Ishikawa (cell line): ENCODE data around the gene BSDC1.

ENCODE experiments used
- EP300 ChIP-seq: IDR thresholded peaks from 2 replicates; pipeline ENCODE4 v1.6.1; 2012; ENCODE audit warnings: borderline replicate concordance
- FOXM1 ChIP-seq: IDR thresholded peaks from 2 replicates; pipeline ENCODE4 v1.6.1; 2012; ENCODE audit warnings: low read depth, borderline replicate concordance
- RAD21 ChIP-seq: IDR thresholded peaks from 2 replicates; pipeline ENCODE4 v1.6.1; 2012; ENCODE audit warnings: low read depth
- TAF1 ChIP-seq: IDR thresholded peaks from 2 replicates; pipeline ENCODE4 v1.6.1; 2012; ENCODE audit warnings: low read depth, mild to moderate bottlenecking
- YY1 ChIP-seq: IDR thresholded peaks from 2 replicates; pipeline ENCODE4 v1.6.1; 2012; ENCODE audit warnings: low read depth
- TF ChIP-seq, protein P1 (sequence below): IDR thresholded peaks from 2 replicates; pipeline ENCODE4 v1.6.1; 2012; ENCODE audit warnings: low read depth, mild to moderate bottlenecking
- TF ChIP-seq, protein P2 (sequence below): IDR thresholded peaks from 2 replicates; pipeline ENCODE4 v1.6.1; 2012

- TF ChIP-seq FOXM1 (no peak), EP300 (no peak), TAF1 (no peak), YY1 (no peak), RAD21 (no peak)
- TF ChIP-seq, protein P1, sequence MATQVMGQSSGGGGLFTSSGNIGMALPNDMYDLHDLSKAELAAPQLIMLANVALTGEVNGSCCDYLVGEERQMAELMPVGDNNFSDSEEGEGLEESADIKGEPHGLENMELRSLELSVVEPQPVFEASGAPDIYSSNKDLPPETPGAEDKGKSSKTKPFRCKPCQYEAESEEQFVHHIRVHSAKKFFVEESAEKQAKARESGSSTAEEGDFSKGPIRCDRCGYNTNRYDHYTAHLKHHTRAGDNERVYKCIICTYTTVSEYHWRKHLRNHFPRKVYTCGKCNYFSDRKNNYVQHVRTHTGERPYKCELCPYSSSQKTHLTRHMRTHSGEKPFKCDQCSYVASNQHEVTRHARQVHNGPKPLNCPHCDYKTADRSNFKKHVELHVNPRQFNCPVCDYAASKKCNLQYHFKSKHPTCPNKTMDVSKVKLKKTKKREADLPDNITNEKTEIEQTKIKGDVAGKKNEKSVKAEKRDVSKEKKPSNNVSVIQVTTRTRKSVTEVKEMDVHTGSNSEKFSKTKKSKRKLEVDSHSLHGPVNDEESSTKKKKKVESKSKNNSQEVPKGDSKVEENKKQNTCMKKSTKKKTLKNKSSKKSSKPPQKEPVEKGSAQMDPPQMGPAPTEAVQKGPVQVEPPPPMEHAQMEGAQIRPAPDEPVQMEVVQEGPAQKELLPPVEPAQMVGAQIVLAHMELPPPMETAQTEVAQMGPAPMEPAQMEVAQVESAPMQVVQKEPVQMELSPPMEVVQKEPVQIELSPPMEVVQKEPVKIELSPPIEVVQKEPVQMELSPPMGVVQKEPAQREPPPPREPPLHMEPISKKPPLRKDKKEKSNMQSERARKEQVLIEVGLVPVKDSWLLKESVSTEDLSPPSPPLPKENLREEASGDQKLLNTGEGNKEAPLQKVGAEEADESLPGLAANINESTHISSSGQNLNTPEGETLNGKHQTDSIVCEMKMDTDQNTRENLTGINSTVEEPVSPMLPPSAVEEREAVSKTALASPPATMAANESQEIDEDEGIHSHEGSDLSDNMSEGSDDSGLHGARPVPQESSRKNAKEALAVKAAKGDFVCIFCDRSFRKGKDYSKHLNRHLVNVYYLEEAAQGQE, result no peak
- TF ChIP-seq, protein P2, sequence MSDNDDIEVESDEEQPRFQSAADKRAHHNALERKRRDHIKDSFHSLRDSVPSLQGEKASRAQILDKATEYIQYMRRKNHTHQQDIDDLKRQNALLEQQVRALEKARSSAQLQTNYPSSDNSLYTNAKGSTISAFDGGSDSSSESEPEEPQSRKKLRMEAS, result no peak
These were observed 455 bp downstream of the BSDC1 start for GRCh38 chr1:32393832-32394140.
